GM10266 (cell line): ENCODE measurements around the gene CUBN.

ENCODE experiments used
- DNase-seq: peaks from one replicate; pipeline ENCODE4 v3.0.0; 2012; ENCODE audit errors: extremely low spot score
- CTCF ChIP-seq: IDR thresholded peaks from 2 replicates; pipeline ENCODE4 v1.5.1; 2012; ENCODE audit warnings: mild to moderate bottlenecking, low read depth; ENCODE audit not compliant: control insufficient read depth, insufficient read depth; ENCODE audit errors: missing control alignments

The CUBN gene

GRCh38 chr10:17128261-17128660 lies 1.4 kb downstream of the CUBN start:
- no peak for DNase-seq
- no peak for TF ChIP-seq CTCF

GRCh38 chr10:17126327-17126726 lies 3.3 kb downstream of the CUBN start:
- no peak for TF ChIP-seq CTCF
- no peak for DNase-seq

GRCh38 chr10:17125206-17125893 lies 4.3 kb downstream of the CUBN start:
- TF ChIP-seq CTCF: no peak
- no peak for DNase-seq

- no peak for DNase-seq
- TF ChIP-seq CTCF: no peak
Measured at GRCh38 chr10:17123961-17124360, 5.7 kb downstream of the CUBN start.

GRCh38 chr10:17122726-17123661 lies 6.6 kb downstream of the CUBN start:
- DNase-seq: no peak
- no peak for TF ChIP-seq CTCF

- DNase-seq: no peak
- TF ChIP-seq CTCF: no peak
Measured at GRCh38 chr10:17122052-17122451, 7.6 kb downstream of the CUBN start.

GRCh38 chr10:17120694-17121093 lies 8.9 kb downstream of the CUBN start:
- TF ChIP-seq CTCF: no peak
- no peak for DNase-seq
